ENCODE data around the gene ATP8B1.
"Not testable (repeated sequence)": the region's sequence is repeated elsewhere in the genome, so short reads cannot be mapped to it uniquely, and the experiment has no call there.

The ATP8B1 gene

DNA sequence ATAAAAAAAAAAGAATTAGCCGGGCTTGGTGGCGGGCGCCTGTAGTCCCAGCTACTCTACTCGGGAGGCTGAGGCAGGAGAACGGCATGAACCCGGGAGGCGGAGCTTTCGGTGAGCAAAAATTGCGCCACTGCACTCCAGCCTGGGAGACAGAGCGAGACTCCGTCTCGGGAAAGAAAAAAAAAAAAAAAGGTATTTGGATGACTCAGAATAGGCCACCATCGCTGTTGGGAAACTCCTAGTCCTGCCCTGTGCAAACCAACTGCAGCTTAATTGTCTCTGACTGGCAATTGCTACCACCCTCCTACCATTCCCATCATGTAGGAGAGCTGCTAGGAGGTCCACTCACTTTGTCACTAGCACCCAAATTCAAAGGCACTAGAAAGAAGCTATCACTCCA, 43.5 kb downstream of the ATP8B1 start:
- no peak for FAIRE-seq

DNA sequence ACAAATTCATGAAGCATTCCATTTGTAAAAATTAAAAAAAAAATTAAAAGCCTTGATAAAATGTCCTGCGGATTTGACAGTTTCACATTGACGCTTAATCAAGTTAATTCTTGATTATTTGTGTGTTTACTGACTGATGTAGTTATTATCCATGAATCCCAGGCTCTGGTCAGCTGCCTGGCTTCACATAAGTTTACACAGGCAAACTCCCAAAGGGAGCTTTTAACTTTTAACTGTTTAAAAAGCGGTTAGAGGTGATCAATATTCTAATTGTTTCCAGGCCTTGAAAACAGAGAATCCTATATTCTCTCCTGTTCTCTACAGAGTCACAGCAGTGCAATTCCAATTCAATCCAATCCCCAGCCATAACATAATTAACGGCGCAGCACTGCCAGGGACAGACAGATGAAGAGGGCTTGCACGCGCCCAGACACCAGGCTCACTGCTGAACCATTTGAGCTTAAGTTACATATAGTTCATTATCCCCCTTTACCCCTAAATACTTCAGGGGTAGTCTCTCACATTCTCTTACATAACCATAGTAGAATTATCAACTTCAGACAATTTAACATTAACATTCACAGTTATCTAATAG, 47.5 kb downstream of the ATP8B1 start:
- FAIRE-seq: no peak

DNA sequence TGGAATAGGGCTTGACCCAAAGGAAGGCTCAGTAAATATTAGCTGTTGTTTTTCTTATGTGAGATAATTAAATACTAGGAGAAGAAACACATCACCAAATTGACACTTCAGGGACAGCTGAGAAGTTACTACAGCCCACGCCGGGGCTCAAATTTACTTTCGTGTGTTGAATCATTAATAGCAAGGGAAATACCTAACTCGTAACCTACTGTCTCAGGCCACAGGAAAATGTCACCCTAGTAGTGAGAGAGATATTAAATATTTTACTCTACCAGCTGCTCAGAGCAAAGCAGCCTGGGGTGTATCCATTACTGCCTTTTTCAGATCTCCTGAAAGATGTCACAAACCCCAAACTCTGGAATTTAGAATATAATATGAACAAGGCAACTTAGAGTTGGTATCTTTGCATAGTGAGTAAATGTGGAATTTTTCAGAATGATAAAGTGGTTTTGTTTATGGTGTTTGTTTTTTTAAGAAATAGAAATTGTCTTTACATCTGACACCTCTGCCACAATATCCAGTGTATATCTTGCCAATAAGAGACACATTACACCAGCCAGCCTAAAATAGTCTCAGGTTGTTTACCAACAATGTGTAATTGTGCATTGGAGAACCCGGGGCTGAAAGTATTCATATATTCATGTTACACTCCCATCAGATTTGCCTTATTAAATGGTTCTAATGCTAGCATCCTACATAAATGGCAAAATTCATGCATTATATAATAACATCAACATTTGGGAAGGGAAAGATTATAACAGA, 48.4 kb downstream of the ATP8B1 start:
- no peak for FAIRE-seq

DNA sequence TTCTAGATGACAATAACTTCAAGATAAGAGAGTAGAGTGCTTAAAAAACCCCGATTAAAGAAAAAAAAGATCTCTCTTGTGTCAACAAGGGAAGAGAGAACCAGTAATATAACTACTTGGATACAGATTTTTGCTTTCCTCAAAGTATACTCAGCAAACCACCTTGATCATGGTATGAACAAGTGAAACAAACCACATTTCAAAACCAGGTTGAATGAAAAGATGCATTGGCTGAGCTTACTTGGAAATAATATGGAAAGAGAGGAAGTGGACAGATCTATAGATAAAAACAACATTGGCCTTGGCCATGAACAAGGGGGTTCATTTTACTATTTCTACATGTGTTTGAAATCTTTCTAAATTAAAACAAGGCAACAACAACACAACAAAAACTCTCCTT, 50.1 kb downstream of the ATP8B1 start:
- FAIRE-seq: no peak

DNA sequence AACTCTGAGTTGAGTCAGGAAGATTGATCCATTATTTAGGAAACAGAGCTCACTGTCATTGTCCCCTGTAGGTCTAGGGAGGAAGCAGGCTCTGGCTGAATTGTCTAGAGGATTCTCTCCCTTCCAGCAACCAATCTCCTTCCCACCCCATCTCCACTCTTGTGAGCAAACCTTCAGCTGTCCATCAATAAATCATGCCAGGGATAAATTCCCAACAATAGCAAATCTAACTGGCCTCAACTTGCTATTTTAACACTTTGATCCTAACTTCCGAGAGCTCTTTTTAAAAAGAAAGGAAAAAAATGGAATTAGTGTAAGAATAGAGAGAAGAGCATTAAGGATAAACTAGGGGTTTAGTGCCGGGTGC, 53.5 kb downstream of the ATP8B1 start:
- no peak for FAIRE-seq

DNA sequence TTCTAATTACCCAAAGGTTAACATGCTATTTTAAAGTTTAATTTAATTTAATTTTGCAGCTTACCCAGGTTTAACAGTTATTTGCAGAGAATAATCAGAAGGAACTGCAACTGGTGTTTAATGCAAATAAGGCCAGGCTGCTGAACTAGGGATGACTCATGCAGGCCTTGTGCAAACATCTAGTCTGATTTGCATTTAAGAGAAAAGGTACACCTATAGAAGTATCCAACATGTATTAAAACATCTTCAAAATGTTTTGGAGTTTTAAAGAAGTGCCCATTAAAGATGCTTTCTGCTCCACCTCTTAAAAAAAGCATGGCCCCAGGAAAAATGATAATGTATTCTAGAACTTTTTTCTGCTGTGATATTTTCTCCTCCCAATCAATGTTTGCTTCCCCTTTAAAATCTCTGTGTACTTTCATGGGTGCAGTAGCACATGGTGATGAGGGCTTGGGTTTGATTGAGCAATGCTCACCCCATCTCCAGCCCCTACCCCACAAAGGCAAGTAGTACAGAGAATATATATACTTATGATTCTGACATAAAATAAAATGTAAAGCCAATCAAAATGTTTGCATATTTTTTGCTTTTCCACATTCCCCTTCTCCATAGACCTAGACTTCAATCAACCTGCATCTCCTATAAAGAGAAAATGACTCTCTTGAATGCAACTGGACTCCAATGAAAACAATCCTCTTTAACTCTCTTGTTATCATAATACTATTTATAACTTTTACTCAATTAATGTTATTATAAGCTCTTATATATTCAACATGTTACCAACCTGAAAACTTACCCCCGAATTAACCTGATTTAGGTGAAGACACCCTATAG, 54.1 kb downstream of the ATP8B1 start:
- FAIRE-seq: no peak

DNA sequence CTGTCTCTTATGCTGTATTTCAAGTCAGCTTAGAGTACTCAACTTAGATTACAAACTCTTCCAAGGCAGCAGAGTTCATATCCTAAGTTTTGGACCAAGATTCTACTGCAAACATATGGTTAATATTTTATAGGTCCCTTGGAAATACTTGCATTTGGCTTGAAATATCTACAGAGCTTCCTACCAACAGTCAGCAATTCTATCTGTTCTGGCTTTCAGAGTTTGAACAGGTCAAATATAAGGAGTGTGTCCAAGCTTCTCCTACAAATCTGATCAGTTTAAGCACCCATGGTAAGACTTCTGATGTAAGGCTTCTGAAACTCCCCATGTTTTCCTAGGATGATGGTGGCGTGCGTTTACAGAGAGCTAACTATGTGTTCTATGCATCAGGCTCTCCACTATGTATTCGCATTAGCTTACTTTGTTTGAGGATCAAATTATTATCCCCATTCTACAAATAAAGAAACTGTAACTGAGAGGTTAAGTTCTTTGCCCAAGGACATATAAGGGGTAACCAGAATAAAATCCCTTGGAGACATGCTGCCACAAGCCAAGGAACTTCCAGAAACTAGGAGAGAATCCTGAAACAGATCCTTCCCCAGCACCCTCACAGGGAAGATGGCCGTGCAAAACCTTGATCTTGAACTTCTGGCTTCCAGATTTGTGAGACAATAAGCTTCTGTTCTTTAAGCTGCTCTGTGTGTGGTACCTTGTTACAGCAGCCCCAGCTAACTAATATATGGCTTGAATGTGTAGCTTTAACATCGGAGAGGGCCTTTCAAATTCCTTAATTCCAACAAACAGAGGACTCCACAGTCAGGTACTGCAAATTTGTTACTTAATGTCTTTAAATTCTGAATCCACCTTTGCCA, 55.1 kb downstream of the ATP8B1 start:
- no peak for FAIRE-seq

DNA sequence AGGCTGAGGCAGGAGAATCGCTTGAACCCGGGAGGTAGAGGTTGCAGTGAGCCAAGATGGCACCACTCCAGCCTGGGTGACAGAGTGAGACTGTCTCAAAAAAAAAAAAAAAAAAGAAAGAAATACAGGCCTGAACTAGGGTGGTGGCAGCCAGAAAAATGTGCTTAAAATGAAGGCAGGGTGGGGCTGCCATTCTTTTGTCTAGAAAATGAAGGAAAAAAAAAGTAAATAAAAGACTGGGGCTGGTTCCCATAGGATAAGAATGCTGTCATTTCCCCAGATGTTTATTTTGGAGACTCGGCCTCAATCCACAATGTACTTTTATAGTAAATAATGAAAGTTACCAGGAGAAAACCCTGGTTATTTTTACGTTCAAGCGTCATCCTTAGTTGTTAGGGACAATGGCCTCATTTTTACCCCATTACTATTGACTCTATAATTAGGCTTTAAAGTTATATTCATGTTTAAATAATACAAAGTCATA, 58.9 kb downstream of the ATP8B1 start:
- no peak for FAIRE-seq

DNA sequence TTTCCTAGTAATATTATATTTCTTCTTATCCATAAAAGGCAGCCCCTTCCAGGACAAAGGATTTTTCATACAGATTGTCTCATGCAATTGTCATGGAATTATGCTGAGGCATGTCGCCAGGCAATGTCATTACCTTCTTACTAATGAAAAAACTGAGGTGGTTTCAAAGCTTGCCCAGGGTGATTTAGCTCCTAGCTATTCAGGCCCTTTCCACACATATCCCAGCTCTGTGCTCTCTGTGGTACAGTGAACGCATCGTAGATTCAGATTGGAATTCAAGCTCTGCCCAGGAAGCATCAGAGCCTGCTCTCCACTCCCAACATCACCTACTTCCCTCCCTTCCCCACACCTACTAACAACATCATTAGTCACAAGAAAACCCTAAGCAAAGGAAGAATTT, 60.1 kb downstream of the ATP8B1 start:
- no peak for FAIRE-seq

DNA sequence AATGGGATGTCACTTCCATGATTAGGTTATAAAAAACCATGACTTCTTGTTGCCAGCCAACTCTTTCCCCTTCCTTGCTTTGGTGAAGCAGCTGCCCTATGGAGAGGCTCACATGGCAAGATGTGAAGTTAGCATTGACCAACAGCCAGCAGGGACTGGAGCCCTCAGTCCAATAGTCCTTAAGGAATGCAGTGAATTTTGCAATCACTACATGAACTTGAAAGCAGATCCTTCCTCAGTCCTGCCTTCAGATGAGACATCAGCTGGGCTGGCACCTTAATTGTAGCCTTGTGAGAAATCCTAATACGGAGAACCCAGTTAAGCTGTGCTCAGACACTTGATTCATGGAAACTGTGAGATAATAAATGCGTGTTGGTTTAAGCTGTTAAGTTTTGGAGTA, 61.8 kb downstream of the ATP8B1 start:
- no peak for FAIRE-seq

DNA sequence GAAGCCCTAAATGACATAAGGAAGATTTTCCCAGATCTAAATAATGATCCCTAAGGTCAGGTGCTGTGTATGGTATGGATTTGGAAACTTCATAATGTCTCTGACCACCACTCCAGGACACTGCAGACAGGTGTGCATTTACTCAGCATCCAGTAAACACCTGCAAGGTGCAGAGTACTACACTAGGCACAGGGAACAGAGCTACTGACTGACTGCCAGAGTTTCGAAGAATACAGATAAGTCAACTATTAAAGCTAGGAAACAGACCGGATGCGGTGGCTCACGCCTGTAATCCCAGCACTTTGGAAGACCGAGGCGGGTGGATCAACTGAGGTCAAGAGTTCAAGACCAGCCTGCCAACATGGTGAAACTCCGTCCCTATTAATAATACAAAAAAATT, 65.0 kb downstream of the ATP8B1 start:
- no peak for FAIRE-seq

DNA sequence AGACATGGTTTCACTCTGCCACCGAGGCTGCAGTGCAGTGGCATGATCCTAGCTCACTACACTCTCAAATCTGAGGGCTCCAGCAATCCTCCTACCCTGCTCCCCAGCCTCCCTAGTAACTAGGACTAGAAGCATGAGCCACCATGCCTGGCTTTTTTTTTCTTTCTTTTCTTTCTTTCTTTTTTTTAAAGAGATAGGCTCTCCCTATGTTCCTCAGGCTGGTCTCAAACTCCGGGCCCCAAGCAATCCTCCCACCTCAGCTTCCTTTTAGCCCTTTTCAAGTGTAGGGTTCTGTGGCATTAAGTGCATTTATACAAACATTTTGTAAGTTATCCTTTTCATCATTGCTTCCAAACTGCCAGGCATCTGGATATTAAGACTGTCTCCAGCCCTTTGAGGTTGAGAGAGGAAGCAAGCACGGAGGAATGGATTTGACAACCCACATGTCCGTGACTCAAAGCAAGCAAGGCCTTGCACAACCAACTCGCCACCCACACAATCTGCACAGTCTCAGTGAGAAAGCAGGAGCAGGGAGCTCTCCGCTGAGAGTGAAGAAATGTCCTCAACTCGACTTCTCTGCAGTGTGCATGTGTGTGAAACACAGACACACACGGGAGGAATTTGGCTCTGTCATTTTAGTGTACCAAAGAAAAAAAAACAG, 65.6 kb downstream of the ATP8B1 start:
- no peak for FAIRE-seq

DNA sequence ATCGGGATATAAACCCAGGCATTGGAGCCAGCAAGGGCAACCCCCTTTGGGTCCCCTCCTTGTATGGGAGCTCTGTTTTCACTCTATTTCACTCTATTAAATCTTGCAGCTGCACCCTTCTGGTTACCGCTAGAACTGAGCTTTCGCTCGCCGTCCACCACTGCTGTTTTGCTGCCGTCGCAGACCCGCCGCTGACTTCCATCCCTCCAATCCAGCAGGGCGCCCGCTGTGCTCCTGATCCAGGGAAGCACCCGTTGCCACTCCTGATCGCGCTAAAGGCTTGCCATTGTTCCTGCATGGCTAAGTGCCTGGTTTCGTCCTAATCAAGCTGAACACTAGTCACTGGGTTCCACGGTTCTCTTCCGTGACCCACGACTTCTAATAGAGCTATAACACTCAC, 68.1 kb downstream of the ATP8B1 start:
- not testable (repeated sequence) for FAIRE-seq

DNA sequence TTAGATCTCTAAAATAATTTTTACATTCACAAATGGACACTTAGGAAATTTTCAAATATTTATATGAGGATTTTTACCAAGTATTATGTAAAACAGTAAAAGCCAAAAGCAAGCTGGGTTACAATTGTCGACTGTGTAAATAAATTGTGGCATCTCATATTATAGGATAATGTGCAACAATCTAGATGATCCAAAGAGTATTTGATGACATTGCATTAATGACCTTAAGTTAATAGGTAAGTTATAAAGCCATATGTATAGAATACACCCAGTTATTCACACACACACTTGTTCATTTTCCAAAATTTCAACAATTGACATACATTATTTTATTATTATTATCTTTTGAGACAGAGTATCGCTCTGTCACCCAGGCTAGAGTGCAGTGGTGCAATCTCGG, 69.3 kb downstream of the ATP8B1 start:
- FAIRE-seq: no peak

DNA sequence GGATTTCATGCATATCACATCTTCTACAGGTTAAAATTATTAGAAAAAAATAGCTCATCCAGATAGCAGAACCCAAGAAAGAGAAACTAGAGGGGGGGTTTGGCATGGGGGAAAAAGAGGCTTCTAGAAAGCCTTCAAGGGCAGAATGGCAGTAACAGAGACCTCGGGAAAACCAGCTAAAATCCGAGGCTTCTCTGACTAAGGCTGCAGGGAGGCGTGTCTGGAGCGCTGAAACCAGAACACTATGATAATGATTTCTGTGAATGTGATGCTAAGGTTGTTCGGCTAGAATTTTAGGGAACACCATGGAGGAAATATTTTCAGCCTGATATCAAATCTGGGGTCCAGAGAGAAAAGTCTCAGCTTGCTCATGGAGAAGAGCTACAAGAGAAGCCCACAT, 73.0 kb downstream of the ATP8B1 start:
- no peak for FAIRE-seq

DNA sequence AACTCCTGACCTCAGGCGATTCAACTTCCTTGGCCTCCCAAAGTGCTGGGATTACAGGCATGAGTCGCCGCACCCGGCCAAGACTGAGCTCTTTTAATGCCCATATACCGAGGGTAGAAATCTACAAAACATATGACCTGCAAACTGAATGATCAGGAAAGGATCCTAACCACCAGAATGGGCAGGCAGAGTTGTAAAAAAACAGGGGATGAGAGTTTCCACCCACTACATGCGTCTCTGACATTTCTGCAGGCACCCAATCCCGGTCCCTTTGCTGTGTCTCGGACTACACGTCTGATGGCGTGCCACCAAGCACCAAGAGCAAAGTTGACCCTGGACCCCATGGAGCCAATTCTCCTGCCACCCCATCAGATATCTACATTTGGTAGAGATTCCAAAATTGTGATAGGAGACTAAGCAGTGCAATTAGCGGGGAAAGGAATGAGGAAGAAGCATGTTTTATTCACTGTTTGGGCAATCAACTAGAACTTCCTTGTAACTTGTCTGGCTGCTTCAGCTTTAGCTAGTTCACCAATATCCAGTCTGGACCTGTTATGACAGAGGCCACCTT, 74.1 kb downstream of the ATP8B1 start:
- no peak for FAIRE-seq

DNA sequence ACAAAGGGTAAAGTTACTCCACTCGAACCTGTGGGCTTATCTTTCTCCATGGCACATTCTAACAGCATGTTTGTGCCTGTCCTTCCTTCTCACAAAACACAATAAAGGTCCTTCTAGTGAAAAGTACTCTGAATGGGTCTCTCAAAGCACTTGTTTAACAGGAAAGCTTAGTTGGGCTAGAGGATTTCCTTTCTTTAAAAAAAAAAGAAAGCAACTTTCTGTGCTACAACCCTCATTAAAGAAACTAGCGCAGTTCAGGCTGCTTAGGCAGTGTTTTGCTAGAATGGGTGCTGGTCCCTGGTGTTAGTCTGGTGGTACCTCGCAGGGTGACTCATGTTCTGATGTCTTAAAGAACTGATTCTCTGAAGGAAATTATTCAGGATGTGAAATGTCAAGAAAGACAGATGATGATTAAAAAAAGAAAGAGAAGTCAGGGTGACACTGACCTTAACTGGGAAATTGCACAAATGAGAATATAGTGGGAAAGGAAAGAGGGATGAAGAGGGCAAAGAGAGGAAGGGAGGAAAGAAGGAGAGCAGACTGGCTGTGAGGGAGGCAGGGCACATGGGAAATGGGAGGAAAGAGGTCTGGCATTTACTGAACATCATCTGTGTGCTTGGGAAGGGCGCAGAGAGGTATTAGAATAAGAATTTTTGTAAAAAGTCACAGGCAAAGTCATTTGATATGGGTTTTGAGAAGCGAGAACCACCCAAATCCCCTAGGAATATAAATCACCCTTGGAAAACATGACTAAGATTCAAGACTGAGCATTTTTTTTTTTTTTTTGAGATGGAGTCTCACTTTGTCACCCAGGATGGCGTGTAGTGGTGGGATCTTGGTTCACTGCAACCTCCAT, 74.9 kb downstream of the ATP8B1 start:
- no peak for FAIRE-seq

DNA sequence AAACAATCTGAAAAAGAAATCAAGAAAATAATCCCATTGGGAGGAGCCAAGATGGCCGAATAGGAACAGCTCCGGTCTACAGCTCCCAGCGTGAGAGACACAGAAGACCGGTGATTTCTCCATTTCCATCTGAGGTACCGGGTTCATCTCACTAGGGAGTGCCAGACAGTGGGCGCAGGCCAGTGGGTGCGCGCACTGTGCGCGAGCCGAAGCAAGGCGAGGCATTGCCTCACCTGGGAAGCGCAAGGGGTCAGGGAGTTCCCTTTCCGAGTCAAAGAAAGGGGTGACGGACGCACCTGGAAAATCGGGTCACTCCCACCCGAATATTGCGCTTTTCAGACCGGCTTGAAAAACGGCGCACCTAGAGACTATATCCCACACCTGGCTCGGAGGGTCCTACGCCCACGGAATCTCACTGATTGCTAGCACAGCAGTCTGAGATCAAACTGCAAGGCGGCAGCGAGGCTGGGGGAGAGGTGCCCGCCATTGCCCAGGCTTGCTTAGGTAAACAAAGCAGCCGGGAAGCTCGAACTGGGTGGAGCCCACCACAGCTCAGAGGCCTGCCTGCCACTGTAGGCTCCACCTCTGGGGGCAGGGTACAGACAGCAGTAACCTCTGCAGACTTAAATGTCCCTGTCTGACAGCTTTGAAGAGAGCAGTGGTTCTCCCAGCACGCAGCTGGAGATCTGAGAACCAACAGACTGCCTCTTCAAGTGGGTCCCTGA, 83.7 kb downstream of the ATP8B1 start:
- FAIRE-seq: not testable (repeated sequence)

DNA sequence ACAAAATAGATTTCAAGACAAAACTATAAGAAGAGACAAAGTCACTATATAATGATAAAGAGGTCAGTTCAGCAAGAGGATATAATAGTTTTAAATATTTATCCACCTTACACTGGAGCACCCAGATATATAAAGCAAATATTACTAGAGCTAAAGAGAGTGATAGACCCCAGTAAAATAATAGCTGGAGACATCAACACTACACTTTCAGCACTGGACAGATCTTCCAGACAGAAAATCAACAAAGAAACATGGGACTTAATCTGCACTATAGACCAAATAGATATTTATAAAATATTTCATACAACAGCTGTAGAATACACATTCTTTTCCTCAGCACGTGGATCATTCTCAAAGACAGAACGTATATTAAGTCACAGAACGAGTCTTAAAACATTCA, 86.6 kb downstream of the ATP8B1 start:
- no peak for FAIRE-seq

DNA sequence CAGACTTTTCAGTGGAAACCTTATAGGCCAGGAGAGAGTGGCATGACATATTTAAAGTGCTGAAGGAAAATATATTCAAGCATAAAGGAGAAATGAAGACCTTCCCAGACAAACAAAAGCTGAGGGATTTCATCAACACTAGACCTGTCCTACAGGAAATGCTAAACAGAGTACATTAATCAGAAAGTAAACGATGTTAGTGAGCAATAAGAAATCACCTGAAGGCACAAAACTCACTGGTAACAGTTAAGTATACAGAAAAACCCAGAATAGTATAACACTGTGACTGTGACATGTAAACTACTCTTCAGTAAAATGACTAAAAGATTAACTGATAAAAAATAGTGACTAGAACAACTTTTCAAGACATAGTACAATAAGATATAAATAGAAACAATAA, 87.4 kb downstream of the ATP8B1 start:
- no peak for FAIRE-seq

Data from A204.1 (cell line).